K562 (cell line): ENCODE data around the gene GFOD1. TPM values are rescaled to one million over a fixed set of nuclear protein-coding genes. Genes with fewer than 3 reads are reported as not detected.

ENCODE experiments used
- ARNT ChIP-seq, 2 experiments: fragments of 450-650 bp; IDR thresholded peaks; 2 replicates each; pipeline ENCODE4 v1.6.1; 2016; ENCODE audit warnings: mild to moderate bottlenecking in 1 of 2
- BDP1 ChIP-seq: IDR thresholded peaks from 3 replicates; pipeline ENCODE4 v1.6.1; 2011; ENCODE audit not compliant: insufficient read length, insufficient read depth
- CEBPG ChIP-seq, 3 experiments: fragments of 200-800 bp in 1 of 3; sonication (Bioruptor generic) in 1 of 3; sonication (generic) in 1 of 3; formaldehyde crosslinking in 1 of 3; IDR thresholded peaks in 2 of 3; conservative IDR thresholded peaks in 1 of 3; 2 replicates each; pipeline versions ENCODE4 v1.6.1 to v1.8.0; 2016 to 2022; ENCODE audit warnings: missing compliant biosample characterization in 2 of 3, missing genetic modification characterization in 2 of 3, mild to moderate bottlenecking in 1 of 3, missing genetic modification reagents in 1 of 3
- MAFK ChIP-seq: IDR thresholded peaks from 2 replicates; pipeline ENCODE4 v1.6.1; 2011; ENCODE audit warnings: low read length, improper control_type of control experiment
- PCBP2 ChIP-seq: fragments of 200-400 bp; formaldehyde crosslinking; IDR thresholded peaks from 2 replicates; pipeline ENCODE4 v1.6.1; 2018; ENCODE audit warnings: low read length, low read depth, mild to moderate bottlenecking, moderate library complexity; ENCODE audit not compliant: poor library complexity, severe bottlenecking
- SRF ChIP-seq, 2 experiments: fragments of 250-450, 450-650 bp in 1 of 2; sonication (Bioruptor Pico) in 1 of 2; sonication (generic) in 1 of 2; formaldehyde crosslinking; IDR thresholded peaks; 2 replicates each; pipeline versions ENCODE4 v1.5.0 to v1.5.1; 2020 to 2022; ENCODE audit warnings: mild to moderate bottlenecking in 1 of 2, missing genetic modification reagents in 1 of 2
- STAT6 ChIP-seq: sonication (generic); formaldehyde crosslinking; IDR thresholded peaks from 2 replicates; pipeline ENCODE4 v1.8.1; 2023; ENCODE audit warnings: mild to moderate bottlenecking, missing genetic modification reagents
- ZBTB5 ChIP-seq: fragments of 450-650 bp; IDR thresholded peaks from 2 replicates; pipeline ENCODE4 v1.6.1; 2017; ENCODE audit warnings: antibody characterized with exemption
- ZNF274 ChIP-seq: IDR thresholded peaks from 2 replicates; pipeline ENCODE4 v1.6.1; 2011; ENCODE audit warnings: low read depth, mild to moderate bottlenecking, low read length, moderate library complexity, borderline replicate concordance
- ZNF311 ChIP-seq: fragments of 250-450 bp; sonication (Bioruptor Pico); IDR thresholded peaks from 2 replicates; pipeline ENCODE4 v1.4.0; 2020; ENCODE audit warnings: mild to moderate bottlenecking, moderate library complexity
- ZNF584 ChIP-seq: fragments of 200-800 bp; sonication (Bioruptor generic); IDR thresholded peaks from 2 replicates; pipeline ENCODE4 v1.6.1; 2016; ENCODE audit warnings: low read depth, mild to moderate bottlenecking, missing genetic modification characterization, missing compliant biosample characterization
- polyA plus RNA-seq, 8 experiments: library from polyadenylated mRNA; depleted of rRNA in 4 of 8; stranded (reverse) in 5 of 8; unstranded in 3 of 8; fragments of >200 nt; fragmentation: Nextera tagmentation in 2 of 8; fragmentation: Illumina TruSeq in 1 of 8; extraction: Ambion mirVana in 2 of 8; extraction: Trizol in 1 of 8; gene quantifications; 2 replicates each; pipeline versions ENCODE4 v1.2.1 to v1.2.3, GENCODE V29; 2011 to 2014; ENCODE audit warnings: inconsistent platforms in 1 of 8, missing spikeins in 1 of 8
- total RNA-seq, 7 experiments: library from RNA; depleted of rRNA in 6 of 7; stranded (reverse); fragments of >200 nt in 6 of 7; fragmentation: Illumina TruSeq in 2 of 7; extraction: Trizol in 2 of 7; gene quantifications; 2 replicates each; pipeline versions ENCODE4 v1.2.1 to v1.2.3, GENCODE V29; 2011 to 2021; ENCODE audit warnings: low replicate concordance in 1 of 7
- TF ChIP-seq, protein P1 (sequence below): fragments of 250-450 bp; sonication (Bioruptor Pico); IDR thresholded peaks from 2 replicates; pipeline ENCODE4 v1.4.0; 2020
- TF ChIP-seq, protein P2 (sequence below): fragments of 450-650 bp; formaldehyde crosslinking; conservative IDR thresholded peaks from 2 replicates; pipeline ENCODE4 v1.4.0; 2022; ENCODE audit warnings: mild to moderate bottlenecking, missing genetic modification characterization

GFOD1 gene
- total and polyA plus RNA-seq, 9 of the 15 experiments (the other 6 are each of a cell fraction or from before 2014, with no cell fraction given) = 3.8 to 12.0 (median 8.2) TPM

DNA sequence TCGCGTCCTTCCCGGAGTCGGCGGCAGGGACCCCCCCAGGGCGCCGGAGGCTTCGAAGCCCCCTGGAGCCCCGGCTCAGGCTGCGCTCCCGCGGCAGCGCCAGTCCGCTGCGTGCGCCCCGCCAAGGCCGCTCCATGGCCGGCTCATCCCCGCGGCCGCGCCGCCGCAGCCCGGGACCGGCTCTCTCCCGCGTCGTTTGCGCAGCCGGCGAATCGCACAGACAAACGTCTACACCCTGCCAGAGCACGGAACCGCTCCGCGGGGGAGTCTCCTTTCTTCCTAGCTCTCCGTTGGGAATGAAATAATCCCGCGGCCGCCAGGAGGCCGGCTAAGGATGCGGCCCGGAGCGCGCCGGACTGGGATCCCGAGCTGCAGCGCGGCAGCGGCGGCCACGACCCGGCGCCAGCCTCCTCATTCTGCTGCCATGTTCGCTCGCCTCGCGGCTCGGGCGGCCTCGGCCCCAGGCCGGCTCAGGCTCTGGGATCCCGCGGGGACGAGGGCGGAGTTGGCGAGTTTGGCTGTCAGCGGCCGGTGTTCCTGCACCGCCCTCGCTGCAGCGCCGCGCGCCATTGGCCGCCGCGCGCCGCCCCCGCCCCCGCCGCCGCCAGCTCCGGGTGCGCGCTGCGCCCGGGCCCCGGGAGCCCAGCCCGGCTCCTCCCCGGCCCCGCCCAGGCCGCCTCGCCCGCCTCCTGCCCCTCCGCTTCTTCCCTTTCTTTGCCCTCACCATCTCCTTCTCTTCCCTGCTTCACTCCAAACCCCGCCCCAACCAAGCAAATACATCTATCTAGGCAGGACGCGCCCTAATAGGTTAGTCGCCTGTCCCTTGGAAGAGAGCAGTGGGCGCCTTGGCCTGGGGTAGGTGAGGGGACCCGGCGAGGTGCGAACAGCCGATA lies at the start of gene GFOD1 (continued):
- TF ChIP-seq CEBPG (CRISPR knock-in tag; IDR thresholded peaks at IDR 0.05) (no peak), CEBPG (tag; conservative IDR thresholded peaks at IDR 0.05 in 1 of 2, IDR thresholded peaks at IDR 0.05 in 1 of 2) (no peak), ZBTB5 (no peak), ZNF584 (CRISPR knock-in tag) (no peak), MAFK (no peak), BDP1 (no peak), ARNT (IDR thresholded peaks at IDR 0.05) (no peak), PCBP2 (no peak), STAT6 (CRISPR knock-in tag) (no peak), SRF (CRISPR knock-in tag; IDR thresholded peaks at IDR 0.05) (0 out of 4 replicates have a peak, but pooled peaks of 1 of the 2 experiments have one; percentile 32), ZNF274 (no peak; the same call in 1 of the 2 replicates), ZNF311 (CRISPR knock-in tag) (no peak)
- TF ChIP-seq, protein P1, sequence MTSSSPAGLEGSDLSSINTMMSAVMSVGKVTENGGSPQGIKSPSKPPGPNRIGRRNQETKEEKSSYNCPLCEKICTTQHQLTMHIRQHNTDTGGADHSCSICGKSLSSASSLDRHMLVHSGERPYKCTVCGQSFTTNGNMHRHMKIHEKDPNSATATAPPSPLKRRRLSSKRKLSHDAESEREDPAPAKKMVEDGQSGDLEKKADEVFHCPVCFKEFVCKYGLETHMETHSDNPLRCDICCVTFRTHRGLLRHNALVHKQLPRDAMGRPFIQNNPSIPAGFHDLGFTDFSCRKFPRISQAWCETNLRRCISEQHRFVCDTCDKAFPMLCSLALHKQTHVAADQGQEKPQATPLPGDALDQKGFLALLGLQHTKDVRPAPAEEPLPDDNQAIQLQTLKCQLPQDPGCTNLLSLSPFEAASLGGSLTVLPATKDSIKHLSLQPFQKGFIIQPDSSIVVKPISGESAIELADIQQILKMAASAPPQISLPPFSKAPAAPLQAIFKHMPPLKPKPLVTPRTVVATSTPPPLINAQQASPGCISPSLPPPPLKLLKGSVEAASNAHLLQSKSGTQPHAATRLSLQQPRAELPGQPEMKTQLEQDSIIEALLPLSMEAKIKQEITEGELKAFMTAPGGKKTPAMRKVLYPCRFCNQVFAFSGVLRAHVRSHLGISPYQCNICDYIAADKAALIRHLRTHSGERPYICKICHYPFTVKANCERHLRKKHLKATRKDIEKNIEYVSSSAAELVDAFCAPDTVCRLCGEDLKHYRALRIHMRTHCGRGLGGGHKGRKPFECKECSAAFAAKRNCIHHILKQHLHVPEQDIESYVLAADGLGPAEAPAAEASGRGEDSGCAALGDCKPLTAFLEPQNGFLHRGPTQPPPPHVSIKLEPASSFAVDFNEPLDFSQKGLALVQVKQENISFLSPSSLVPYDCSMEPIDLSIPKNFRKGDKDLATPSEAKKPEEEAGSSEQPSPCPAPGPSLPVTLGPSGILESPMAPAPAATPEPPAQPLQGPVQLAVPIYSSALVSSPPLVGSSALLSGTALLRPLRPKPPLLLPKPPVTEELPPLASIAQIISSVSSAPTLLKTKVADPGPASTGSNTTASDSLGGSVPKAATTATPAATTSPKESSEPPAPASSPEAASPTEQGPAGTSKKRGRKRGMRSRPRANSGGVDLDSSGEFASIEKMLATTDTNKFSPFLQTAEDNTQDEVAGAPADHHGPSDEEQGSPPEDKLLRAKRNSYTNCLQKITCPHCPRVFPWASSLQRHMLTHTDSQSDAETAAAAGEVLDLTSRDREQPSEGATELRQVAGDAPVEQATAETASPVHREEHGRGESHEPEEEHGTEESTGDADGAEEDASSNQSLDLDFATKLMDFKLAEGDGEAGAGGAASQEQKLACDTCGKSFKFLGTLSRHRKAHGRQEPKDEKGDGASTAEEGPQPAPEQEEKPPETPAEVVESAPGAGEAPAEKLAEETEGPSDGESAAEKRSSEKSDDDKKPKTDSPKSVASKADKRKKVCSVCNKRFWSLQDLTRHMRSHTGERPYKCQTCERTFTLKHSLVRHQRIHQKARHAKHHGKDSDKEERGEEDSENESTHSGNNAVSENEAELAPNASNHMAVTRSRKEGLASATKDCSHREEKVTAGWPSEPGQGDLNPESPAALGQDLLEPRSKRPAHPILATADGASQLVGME = no peak
- TF ChIP-seq, protein P2, sequence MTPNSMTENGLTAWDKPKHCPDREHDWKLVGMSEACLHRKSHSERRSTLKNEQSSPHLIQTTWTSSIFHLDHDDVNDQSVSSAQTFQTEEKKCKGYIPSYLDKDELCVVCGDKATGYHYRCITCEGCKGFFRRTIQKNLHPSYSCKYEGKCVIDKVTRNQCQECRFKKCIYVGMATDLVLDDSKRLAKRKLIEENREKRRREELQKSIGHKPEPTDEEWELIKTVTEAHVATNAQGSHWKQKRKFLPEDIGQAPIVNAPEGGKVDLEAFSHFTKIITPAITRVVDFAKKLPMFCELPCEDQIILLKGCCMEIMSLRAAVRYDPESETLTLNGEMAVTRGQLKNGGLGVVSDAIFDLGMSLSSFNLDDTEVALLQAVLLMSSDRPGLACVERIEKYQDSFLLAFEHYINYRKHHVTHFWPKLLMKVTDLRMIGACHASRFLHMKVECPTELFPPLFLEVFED (CRISPR knock-in tag) = no peak; the same call in 1 of the 2 replicates
